Left colon (tissue), 2 donors: ENCODE results near the gene CAPRIN2. TPM values are rescaled to one million over a fixed set of nuclear protein-coding genes. Genes with fewer than 3 reads are reported as not detected.
A peak's percentile ranks its signal among the peaks of the same experiment; 100 is the strongest.

Experiments
- ATAC-seq: fragments of 200-7000 bp; cut with Tn5 transposase; one replicate; pipeline ENCODE4 v1.9.1; 2020; ENCODE audit warnings: mild to moderate bottlenecking, moderate library complexity
- DNase-seq, 2 donors: peaks; one replicate each; pipeline ENCODE4 v3.0.0-alpha.2; 2020
- intact Hi-C, 2 donors: fragments of 100-400 bp; cut with DNase I in 1 of 2; cut with micrococcal nuclease in 1 of 2; formaldehyde crosslinking; loops; one replicate each; pipeline versions ENCODE4 v1.11.2 to v1.14.0; 2022; cut with DNase I, micrococcal nuclease
- long read RNA-seq: library from polyadenylated mRNA; unstranded; transcript quantifications from one replicate; pipeline ENCODE4 v2.0.0, GENCODE V29; 2021
- total RNA-seq, 2 donors: library from RNA; stranded (reverse); fragmentation: NEBNext Ultra II Directional; extraction: Animal tissue kit (Norgen Biotek cat#: 25700); gene quantifications; one replicate each; pipeline ENCODE4 v1.2.1, GENCODE V29; 2021
- donor health status: DM: no; HTN: no; CAD: no.
- donor health status: DM: yes; HTN: yes; CAD: no.

Gene CAPRIN2
- total RNA-seq, result 10 to 100 TPM; 10.3 to 13.9 TPM
- long read RNA-seq, partial matches to known transcripts, result 0 of 3 reads
- long read RNA-seq, other reads (novel, unspliced or antisense), result 3 of 3 reads

DNA sequence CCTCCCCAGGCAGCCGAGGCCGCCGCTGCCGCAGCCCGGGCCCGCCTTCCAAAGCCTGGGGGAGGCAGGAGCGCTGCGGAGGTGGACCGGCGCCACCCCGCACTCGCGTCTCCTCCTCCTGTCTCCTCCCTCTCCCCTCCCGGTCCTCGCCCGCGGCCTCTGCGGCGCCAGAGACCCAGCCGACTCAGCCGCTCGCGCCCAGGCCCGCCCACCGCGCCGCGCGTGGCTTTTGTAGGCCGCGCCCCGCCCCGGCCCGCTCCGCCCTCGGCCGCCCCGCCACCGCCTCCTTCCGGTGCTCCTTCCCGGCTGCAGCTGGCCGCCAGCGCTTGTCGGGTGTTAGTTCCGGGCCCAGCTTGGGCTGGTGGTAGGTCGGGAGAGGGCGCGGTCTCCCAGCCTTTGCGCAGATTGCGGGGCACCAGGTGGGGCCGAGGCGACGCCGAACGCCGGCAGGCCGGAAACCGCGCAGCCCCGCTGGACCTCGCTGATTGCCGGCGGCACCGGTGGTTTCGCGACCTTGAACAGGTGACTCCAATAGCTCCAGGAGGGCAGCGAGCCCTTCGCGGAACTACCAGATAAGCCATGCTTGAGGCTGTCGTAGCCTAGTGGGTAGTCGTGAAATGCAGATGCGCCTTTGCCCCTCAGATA lies at the start of gene CAPRIN2:
Gene CAPRIN2 (minus strand): TSS at position 202 of the 645 bp plus-strand sequence. CDS start 1,431 bp downstream, outside the sequence.
- DNase-seq, result peak; percentile 96 to 98
- ATAC-seq, result peak; percentile 97
- intact Hi-C loops, result no loop called here

DNA sequence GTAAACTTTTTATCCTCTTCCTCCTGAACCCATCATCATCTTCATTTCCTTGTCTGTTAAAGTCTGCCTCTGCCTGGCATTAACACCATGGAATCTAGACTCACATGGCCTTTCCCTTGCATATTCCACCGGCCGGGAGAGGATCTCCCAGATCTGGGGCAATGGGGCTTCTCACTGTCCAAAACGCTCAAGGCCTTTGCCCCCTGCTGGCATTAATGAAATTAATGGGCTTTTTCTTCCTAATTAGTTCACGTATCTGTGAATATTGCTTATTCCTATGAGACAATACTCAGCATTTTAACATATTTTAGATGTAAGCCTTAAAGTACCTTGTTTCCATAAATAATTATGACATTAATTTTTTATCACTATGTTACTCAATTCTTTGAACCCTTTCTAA lies 42.9 kb upstream of the CAPRIN2 start:
- DNase-seq (no peak), ATAC-seq (no peak)
- intact Hi-C loops, result no loop called here

- DNase-seq (no peak), ATAC-seq (no peak)
- intact Hi-C loops, result no loop called here
These were observed 42.2 kb upstream of the CAPRIN2 start for GRCh38 chr12:30796891-30797371.

- DNase-seq, result peak in 1 of 2 donors; percentile 10
- intact Hi-C loops, result no loop called here
- ATAC-seq, result no peak
These were observed 41.6 kb upstream of the CAPRIN2 start for GRCh38 chr12:30796313-30796780.

DNA sequence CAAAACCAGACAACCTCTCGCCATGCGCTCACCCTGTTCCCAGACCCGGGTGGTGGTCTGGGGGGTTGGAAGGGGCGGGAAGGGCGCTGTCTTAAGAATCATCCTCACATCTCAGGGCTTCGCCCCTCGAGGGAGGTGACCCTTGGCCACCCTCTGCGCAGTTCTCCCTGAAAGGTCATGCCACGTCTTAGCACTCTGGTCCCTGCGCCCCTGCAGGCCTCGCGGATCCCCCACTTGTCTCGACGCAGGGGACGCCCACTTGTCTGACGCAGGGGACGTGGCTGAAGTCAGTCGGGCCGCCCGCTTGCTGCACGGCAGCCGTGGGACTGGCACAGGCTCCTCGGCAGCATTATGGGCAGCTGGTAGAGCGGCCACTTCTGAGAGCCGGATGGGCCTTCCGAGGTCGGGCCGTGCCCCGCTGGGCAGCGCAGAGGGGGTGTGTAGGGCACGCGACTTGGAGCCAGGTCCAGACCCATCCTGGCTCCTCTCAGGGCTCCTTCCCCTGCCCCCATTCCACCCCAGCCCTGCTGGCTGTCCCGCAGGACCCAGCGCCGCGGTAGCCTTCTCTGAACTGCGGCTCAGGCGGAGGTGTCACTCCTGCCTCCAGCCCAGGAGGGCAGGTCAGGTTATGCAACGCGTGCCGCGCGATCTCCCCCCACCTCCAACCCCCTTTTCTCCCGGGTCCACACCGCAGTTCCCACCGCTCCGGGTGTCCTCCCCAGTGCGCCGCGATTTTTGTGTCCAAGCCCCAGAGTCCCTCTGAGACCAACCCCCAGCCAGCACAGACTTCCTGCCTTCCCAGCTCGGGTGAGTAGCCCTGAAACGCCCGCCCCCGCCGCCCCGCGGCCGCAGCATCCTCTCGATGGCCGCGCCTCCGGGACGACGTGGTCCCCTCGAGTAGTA lies 40.9 kb upstream of the CAPRIN2 start:
- peak; percentile 28 to 43 for DNase-seq
- ATAC-seq, result peak; percentile 58
- intact Hi-C loops, result no loop called here

- ATAC-seq (no peak), DNase-seq (no peak)
- intact Hi-C loops, result no loop called here
These were observed 40.0 kb upstream of the CAPRIN2 start for GRCh38 chr12:30794591-30795409.

GRCh38 chr12:30794020-30794419 lies 39.3 kb upstream of the CAPRIN2 start:
- ATAC-seq (no peak), DNase-seq (no peak)
- intact Hi-C loops, result no loop called here

- intact Hi-C loops, result no loop called here
- DNase-seq (no peak), ATAC-seq (no peak)
These were observed 38.1 kb upstream of the CAPRIN2 start for GRCh38 chr12:30792648-30793499.

- intact Hi-C loops, result no loop called here
- no peak for ATAC-seq
- DNase-seq, result no peak
These were observed 37.3 kb upstream of the CAPRIN2 start for GRCh38 chr12:30792085-30792484.

GRCh38 chr12:30788754-30789153 lies 34.0 kb upstream of the CAPRIN2 start:
- intact Hi-C loops, result no loop called here
- no peak for ATAC-seq
- no peak for DNase-seq

DNA sequence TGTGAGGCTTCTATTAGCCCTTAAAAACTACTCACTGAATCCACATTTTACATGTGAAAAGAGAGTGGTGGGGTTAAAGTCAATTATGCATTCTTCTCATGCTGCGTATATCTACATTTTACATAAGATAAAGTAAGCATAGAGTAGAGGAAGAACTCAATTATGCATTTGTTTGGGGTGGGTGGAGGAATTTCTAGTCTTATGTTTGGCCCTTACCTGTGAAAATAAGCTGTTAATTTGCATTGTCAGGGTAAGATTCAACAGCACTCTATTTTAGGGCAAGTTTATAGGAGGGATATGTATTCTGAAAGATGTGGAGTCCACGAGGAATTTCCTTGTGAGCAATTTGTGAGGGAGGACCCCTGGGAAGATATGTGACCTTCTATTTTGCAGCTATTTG lies 30.9 kb upstream of the CAPRIN2 start:
- intact Hi-C loops, result no loop called here
- ATAC-seq, result no peak
- DNase-seq, result no peak

GRCh38 chr12:30784508-30784907 lies 29.8 kb upstream of the CAPRIN2 start:
- intact Hi-C loops, result no loop called here
- ATAC-seq (no peak), DNase-seq (no peak)

GRCh38 chr12:30783946-30784345 lies 29.2 kb upstream of the CAPRIN2 start:
- intact Hi-C loops, result no loop called here
- ATAC-seq, result no peak
- no peak for DNase-seq

- ATAC-seq, result no peak
These were observed 27.8 kb upstream of the CAPRIN2 start for GRCh38 chr12:30782316-30783173.

DNA sequence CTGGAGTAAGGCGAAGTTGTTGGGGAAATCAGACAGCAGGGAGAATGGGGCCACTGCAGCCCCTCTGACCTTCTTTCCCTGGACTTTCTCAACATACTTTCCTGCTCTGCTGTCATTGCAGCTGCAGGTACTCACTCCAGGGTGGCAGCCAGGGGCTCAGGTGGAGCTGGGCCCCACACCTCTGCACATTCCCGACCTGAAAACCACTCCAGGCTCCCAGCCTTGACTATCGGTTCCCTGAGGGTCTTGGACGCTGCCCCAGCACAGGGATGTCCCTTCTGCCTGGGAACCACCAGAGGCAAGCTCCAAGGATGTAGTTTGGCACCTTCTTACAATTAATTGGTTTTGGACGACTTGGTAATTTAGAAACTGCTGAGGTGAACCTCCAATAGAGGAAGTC lies 24.8 kb upstream of the CAPRIN2 start:
- intact Hi-C loops, result loop anchor here in 1 of 2 donors (10.0 kb wide), 1 partner anchor 895 kb away; no protein-coding TSS in a partner anchor
- no peak for DNase-seq
- ATAC-seq, result no peak

More at GRCh38 chr12:30782316-30783173, 27.8 kb upstream of the CAPRIN2 start:
- intact Hi-C loops, result no loop called here
- no peak for DNase-seq

DNA sequence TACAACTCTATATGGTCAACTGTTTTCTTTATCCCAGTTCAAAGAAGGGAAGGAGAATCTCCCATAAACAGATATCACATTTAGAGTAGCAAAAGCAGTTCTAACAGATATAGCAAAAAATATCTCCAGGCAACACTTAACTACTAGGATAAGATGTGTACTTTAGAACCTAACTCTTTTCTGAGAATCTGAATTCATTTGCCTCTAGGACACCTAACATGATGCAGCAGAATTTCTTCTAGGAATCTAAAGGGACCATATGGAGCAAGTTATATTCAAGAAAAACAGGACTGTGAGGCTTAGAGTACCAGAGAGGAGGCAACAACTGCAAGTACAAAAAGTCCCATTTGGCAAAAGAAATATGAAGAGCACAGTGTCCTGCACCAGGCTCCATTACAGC lies 24.4 kb upstream of the CAPRIN2 start:
- no peak for DNase-seq
- ATAC-seq, result no peak
- intact Hi-C loops, result loop anchor here in 1 of 2 donors (10.0 kb wide), 1 partner anchor 894 kb away; no protein-coding TSS in a partner anchor

- no peak for ATAC-seq
These were observed 19.8 kb upstream of the CAPRIN2 start for GRCh38 chr12:30774599-30774998.

More at GRCh38 chr12:30774599-30774998, 19.8 kb upstream of the CAPRIN2 start:
- intact Hi-C loops, result loop anchor here in 1 of 2 donors (10.0 kb wide), 1 partner anchor 890 kb away; no protein-coding TSS in a partner anchor
- no peak for DNase-seq
